Measurements from ENCODE around the gene MRPL34.

The MRPL34 gene

DNA sequence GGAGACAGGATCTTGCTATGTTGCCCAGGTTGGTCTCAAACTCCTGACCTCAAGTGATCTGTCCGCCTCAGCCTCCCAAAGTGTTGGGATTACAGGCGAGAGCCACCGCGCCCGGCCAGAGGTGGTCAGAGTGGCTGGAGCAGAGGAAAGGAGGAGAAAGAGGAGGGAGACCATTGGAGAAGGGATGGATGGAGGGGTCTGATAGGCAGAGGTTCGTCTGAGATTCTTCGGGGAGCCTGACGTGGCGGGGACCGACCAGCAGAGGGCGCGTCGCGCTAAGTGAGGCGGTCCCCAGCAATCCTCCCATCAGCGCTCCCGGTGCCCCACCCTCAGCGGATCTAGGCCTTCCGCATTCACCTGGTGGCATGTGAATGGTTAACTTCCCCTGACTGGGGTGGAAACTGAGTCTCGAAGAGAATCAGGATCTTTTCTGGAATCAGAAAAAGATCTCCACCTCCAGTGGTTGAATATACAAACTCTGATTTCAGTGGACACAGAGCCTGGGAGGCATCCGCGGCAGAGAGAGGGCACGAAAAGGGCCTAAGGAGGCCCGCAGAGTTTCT is 40.5 kb downstream of the MRPL34 start:
- TF ChIP-seq, protein P1, sequence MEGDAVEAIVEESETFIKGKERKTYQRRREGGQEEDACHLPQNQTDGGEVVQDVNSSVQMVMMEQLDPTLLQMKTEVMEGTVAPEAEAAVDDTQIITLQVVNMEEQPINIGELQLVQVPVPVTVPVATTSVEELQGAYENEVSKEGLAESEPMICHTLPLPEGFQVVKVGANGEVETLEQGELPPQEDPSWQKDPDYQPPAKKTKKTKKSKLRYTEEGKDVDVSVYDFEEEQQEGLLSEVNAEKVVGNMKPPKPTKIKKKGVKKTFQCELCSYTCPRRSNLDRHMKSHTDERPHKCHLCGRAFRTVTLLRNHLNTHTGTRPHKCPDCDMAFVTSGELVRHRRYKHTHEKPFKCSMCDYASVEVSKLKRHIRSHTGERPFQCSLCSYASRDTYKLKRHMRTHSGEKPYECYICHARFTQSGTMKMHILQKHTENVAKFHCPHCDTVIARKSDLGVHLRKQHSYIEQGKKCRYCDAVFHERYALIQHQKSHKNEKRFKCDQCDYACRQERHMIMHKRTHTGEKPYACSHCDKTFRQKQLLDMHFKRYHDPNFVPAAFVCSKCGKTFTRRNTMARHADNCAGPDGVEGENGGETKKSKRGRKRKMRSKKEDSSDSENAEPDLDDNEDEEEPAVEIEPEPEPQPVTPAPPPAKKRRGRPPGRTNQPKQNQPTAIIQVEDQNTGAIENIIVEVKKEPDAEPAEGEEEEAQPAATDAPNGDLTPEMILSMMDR (IDR thresholded peaks at IDR 0.05; ENCODE audit: low read depth, low read length): peak; percentile 90
- DNase-seq (ENCODE audit: low read depth in 2 of 2): peak; percentile 72 to 73
- H3K4me3 ChIP-seq (replicated peaks in 1 of 2; ENCODE audit: low read depth in 2 of 2, low read length in 2 of 2): no peak overlapping the region

DNA sequence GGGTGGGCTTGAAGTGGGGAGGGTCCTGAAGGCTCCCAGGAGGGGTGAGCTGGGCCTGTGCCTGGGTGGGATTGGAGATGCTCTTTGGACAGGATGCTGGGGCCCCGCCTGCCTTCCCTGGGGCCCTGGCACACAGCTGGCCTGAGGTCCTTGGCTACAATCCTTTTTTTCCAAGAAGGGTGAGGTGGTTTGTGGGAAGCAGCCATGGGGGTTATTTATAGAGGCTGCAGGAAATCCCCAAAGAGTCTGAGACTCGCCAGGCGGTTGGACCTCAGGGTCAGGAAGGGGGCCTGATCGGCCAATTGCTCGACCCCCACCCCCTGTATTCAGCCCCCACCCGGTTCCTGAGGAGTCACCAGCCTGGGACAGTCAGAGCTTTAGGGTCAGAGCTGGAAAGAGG is 41.7 kb downstream of the MRPL34 start:
- DNase-seq (ENCODE audit: low read depth in 2 of 2): peak; percentile 54 to 76
- TF ChIP-seq, protein P1 (IDR thresholded peaks at IDR 0.05; ENCODE audit: low read depth, low read length): no peak
- H3K4me3 ChIP-seq (replicated peaks in 1 of 2; ENCODE audit: low read depth in 2 of 2, low read length in 2 of 2): no peak overlapping the region

DNA sequence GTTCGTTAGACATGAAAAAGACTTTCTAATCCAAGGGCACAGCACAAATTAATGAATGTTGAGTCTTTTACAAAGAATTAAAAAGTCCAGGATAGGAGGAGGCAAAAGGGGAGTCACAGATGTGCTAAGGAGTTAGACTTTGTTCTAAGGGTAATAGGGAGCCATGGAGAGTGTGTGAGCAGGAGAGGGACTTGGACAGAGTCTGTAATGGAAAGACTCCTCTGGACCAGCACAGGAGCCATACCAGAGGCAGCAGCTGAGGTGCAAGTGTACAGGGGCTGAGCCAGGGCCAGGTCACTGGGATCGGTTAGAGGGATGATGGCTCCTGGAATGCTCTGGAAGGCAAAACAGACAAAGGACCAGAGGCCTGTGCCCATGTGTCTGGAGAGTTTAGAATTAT is 42.2 kb downstream of the MRPL34 start:
- TF ChIP-seq, protein P1 (IDR thresholded peaks at IDR 0.05; ENCODE audit: low read depth, low read length): no peak
- H3K4me3 ChIP-seq (replicated peaks in 1 of 2; ENCODE audit: low read depth in 2 of 2, low read length in 2 of 2): no peak overlapping the region
- no peak for DNase-seq (ENCODE audit: low read depth in 2 of 2)

DNA sequence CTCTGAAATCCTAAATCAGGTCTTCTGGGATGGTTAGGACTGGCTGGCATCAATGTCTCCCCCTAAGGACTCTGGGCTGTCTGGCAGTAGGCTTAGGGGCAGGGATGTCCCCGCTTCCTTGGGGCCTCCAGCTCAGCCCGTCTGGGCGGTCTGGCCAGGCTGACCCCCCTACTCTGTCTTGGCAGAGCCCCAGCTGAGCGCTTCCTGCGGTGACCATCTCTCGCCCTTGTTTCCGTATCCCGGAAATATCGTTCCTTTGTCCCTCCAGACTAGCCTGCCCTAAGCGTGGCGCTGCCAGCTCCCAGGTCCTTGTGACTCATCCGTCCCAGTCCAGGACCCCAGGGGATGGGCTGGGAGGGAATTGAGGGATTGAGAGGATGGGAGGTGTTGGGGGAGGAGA is 43.0 kb downstream of the MRPL34 start:
- H3K4me3 ChIP-seq (replicated peaks in 1 of 2; ENCODE audit: low read depth in 2 of 2, low read length in 2 of 2): peak overlapping the region in 1 of 2 donors; percentile 24
- TF ChIP-seq, protein P1 (IDR thresholded peaks at IDR 0.05; ENCODE audit: low read depth, low read length): no peak
- DNase-seq (ENCODE audit: low read depth in 2 of 2): peak; percentile 79 to 85

DNA sequence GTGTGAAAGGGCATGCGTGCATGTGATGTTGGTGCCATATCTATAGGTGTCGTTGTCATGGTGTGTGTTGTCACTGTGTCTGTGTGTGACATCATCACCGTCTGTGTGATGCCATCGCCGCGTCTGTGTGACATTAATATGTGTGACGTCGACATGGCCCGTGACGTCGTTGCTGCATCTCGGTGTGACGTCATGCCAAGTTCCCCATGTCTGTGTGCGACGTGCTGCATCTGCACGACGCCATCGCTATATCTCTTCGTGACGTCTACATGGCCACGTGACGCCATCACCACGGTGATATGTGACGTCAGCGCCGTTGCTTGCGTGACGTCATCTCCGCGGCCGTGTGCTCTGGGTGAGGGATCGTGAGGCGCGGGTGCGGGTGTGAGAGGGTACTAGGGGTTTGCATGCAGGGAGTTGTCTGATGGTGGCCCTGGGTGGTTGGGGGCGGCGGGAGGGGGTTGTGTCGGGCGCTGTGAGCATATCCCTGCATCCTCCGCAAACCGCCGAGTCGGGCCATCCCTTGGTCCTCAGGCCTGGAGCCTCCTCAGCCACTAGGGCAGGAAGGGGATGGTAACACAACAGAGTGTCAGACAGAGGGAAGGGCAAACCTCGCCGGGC is 46.3 kb downstream of the MRPL34 start:
- H3K4me3 ChIP-seq (replicated peaks in 1 of 2; ENCODE audit: low read depth in 2 of 2, low read length in 2 of 2): no peak overlapping the region
- TF ChIP-seq, protein P1 (IDR thresholded peaks at IDR 0.05; ENCODE audit: low read depth, low read length): no peak
- DNase-seq (ENCODE audit: low read depth in 2 of 2): no peak

DNA sequence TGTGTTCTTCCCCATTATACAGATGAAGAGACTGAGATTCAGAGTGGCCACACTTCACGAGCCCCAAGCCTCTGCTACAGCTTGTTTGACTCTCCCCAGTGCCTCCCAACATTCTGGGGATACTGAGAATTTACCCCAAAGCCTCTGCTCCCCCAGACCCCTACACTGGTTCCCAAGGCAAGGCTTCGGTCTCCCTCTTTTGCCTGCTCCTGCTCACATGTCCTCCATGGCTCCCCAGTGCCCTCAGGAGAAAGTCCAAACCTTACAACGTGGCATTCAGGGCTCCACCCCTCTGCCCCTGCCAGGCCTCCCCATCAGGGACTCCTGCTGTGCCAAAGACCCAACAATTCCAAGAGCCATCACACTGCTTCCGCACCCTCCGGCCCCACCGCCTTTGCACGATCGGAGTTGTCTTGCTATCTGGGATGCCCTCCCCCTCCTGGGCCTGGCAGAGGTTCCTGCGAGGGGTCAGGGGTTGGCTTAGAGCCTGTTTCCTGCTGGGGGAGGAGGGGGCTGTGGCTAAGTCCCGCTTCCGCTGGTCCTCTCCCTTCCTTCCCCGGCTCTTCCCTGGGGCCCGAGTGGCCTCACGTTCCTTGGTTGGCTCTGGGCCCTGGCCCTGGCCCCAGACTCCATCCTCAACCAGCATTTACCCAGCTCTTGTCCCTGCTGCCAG is 47.1 kb downstream of the MRPL34 start:
- TF ChIP-seq, protein P1 (IDR thresholded peaks at IDR 0.05; ENCODE audit: low read depth, low read length): no peak
- DNase-seq (ENCODE audit: low read depth in 2 of 2): peak in 1 of 2 donors; percentile 74
- H3K4me3 ChIP-seq (replicated peaks in 1 of 2; ENCODE audit: low read depth in 2 of 2, low read length in 2 of 2): no peak overlapping the region

Measured in cardiac fibroblast (primary cell).